ENCODE measurements around the gene TNFAIP8. TPM values are rescaled to one million over a fixed set of nuclear protein-coding genes. Genes with fewer than 3 reads are reported as not detected.

The TNFAIP8 gene
- total and polyA plus RNA-seq, 10 of the 15 experiments (the other 5 are each of a cell fraction or from before 2014, with no cell fraction given), result 124 to 324 (median 177) TPM

GRCh38 chr5:119387945-119388618 lies 32.3 kb downstream of the TNFAIP8 start:
- CTCF ChIA-PET, result interaction anchor here (0.7 to 1.0 kb wide), 2 partner anchors 25 to 35 kb away, joined by 3 to 4 read pairs; no protein-coding TSS in a partner anchor
- H3K79me2 ChIP-seq (ENCODE audit: control insufficient read depth, insufficient read depth, low read length), result peaks cover 99% of the 10 kb centered on the region
- in situ Hi-C loops (cut with MboI), result no loop called here
- SMC1A ChIA-PET (ENCODE audit: uncharacterized antibody, unreplicated experiment), result interaction anchor here (0.7 to 26.7 kb wide), 5 partner anchors 15 to 254 kb away, joined by 3 to 583 read pairs (median 3); no protein-coding TSS in a partner anchor
- no peaks in the 10 kb centered on the region for H3K9me3 ChIP-seq (replicated peaks; ENCODE audit: control insufficient read depth, insufficient read depth, low read length)
- H3K4me2 ChIP-seq (ENCODE audit: control insufficient read depth, insufficient read depth), result peak overlapping the region; percentile 56; the same call in 1 of the 2 replicates
- peaks cover 6% of the 10 kb centered on the region; the same call in 1 of the 2 replicates for H4K20me1 ChIP-seq (ENCODE audit: control insufficient read depth, insufficient read depth)
- no peak overlapping the region for H2AFZ ChIP-seq (ENCODE audit: control insufficient read depth, low read depth, low read length)
- H3K4me1 ChIP-seq (ENCODE audit: control insufficient read depth, insufficient read depth, low read length), result peaks cover 51% of the 10 kb centered on the region
- H3K36me3 ChIP-seq (ENCODE audit: control insufficient read depth in 2 of 2, insufficient read depth in 2 of 2, low read length in 1 of 2), result peaks cover 3 to 23% of the 10 kb centered on the region in 2 experiments
- peak overlapping the region; percentile 33 for H3K27ac ChIP-seq (ENCODE audit: control insufficient read depth, insufficient read depth)
- DNase-seq (ENCODE audit: low read depth, low spot score), result no peak
- no TSS peak for BruUV-seq (replicated peaks)
- 0 out of 2 replicates have a peak overlapping the region, but pooled peaks have one; percentile 8 for H3K9ac ChIP-seq (ENCODE audit: control insufficient read depth, insufficient read depth, low read length)
- intact Hi-C loops (cut with micrococcal nuclease; ENCODE audit: unreplicated experiment), result no loop called here
- RAD21 ChIA-PET (ENCODE audit: unreplicated experiment), result interaction anchor here (1.4 to 2.0 kb wide), 2 partner anchors 29 to 51 kb away, joined by 3 to 11 read pairs; no protein-coding TSS in a partner anchor
- POLR2A ChIA-PET, result interaction anchor here (1.9 kb wide), 1 partner anchor 11 kb away, joined by 5 read pairs; no protein-coding TSS in a partner anchor
- ATAC-seq, result peak; percentile 10; the same call in 2 of the 3 replicates
- WGBS (ENCODE audit: insufficient coverage, insufficient replicate concordance, low lambda C conversion rate, missing lambda C conversion rate), result 35% methylated on average over 2 of the region's 2 CpGs
- TF ChIP-seq CHD1 (IDR thresholded peaks at IDR 0.05; ENCODE audit: low read depth, low read length) (no peak), NFYB (IDR thresholded peaks at IDR 0.05; ENCODE audit: insufficient read depth, low read depth, low read length) (no peak), ZNF24 (IDR thresholded peaks at IDR 0.05) (no peak), ZSCAN29 (IDR thresholded peaks at IDR 0.05) (no peak), RFX5 (IDR thresholded peaks at IDR 0.05; ENCODE audit: low read depth, low read length) (no peak), ZNF207 (IDR thresholded peaks at IDR 0.05; ENCODE audit: borderline replicate concordance) (no peak), JUND (IDR thresholded peaks at IDR 0.05; ENCODE audit: low read depth, low read length) (no peak), SMARCA5 (IDR thresholded peaks at IDR 0.05) (no peak), POLR2A (IDR thresholded peaks at IDR 0.05; ENCODE audit: low read depth, low read length) (no peak), MTA2 (IDR thresholded peaks at IDR 0.05; ENCODE audit: low read depth) (no peak), ZBTB11 (CRISPR knock-in tag; IDR thresholded peaks at IDR 0.05) (no peak), TCF3 (IDR thresholded peaks at IDR 0.05; ENCODE audit: borderline replicate concordance, insufficient read depth, low read depth, low read length) (no peak), NKRF (conservative IDR thresholded peaks at IDR 0.05) (no peak), SP1 (IDR thresholded peaks at IDR 0.05; ENCODE audit: low read depth, low read length) (no peak), BCL3 (IDR thresholded peaks at IDR 0.05; ENCODE audit: borderline replicate concordance, insufficient read depth, low read depth, low read length, poor library complexity, severe bottlenecking) (no peak), MTA3 (IDR thresholded peaks at IDR 0.05; ENCODE audit: borderline replicate concordance, low read length) (no peak), TBL1XR1 (IDR thresholded peaks at IDR 0.05; ENCODE audit: low read depth, low read length) (no peak), PAX5 (IDR thresholded peaks at IDR 0.05; ENCODE audit: borderline replicate concordance, low read depth, low read length) (no peak)
- H3K4me3 ChIP-seq, result no peak overlapping the region
- H3K27me3 ChIP-seq (replicated peaks in 1 of 2; ENCODE audit: control insufficient read depth in 2 of 2, insufficient read depth in 2 of 2, low read length in 1 of 2), result no peaks in the 10 kb centered on the region
- FAIRE-seq, result no peak

Measured in GM12878 (cell line).